Caco-2 (cell line): Measurements from ENCODE around the gene TMEM225B. TPM values are rescaled to one million over a fixed set of nuclear protein-coding genes. Genes with fewer than 3 reads are reported as not detected.
"Not testable (repeated sequence)": the region's sequence is repeated elsewhere in the genome, so short reads cannot be mapped to it uniquely, and the experiment has no call there.

ENCODE experiments used
- Bru-seq: library from RNA; stranded (reverse); fragments of 400-500 nt; gene quantifications from one replicate; lab custom pipeline; 2021; lab: Mats Ljungman, UMichigan
- BruChase-seq, 2 experiments: library from RNA; stranded (reverse); fragments of 400-500 nt; gene quantifications; one replicate each; lab custom pipeline; 2021; lab: Mats Ljungman, UMichigan
- BruUV-seq: library from RNA; stranded (reverse); fragments of 400-500 nt; replicated peaks from 2 replicates; lab custom pipeline; 2021; lab: Mats Ljungman, UMichigan
- CTCF ChIA-PET: fragments of 300-600 bp; sonication (Branson Sonifier 250); formaldehyde crosslinking; loops from one replicate; lab custom pipeline; 2022; ENCODE audit warnings: antibody characterized with exemption; lab: Charles Lee
- POLR2A ChIA-PET: fragments of 300-600 bp; sonication (Branson Sonifier 250); formaldehyde crosslinking; loops from one replicate; lab custom pipeline; 2022; ENCODE audit warnings: antibody characterized with exemption; lab: Charles Lee
- DNase-seq, 2 experiments: peaks; one replicate each; pipeline versions ENCODE4 v3.0.0 to v3.0.0-alpha.2; 2020 to 2022
- H3K27me3 ChIP-seq: replicated peaks from 2 replicates; pipeline ENCODE4 v1.6.0; 2011; ENCODE audit warnings: low read length; ENCODE audit not compliant: control insufficient read depth, insufficient read depth
- H3K36me3 ChIP-seq: 2 replicates; pipeline ENCODE4 v1.5.1; 2011; ENCODE audit warnings: low read length; ENCODE audit not compliant: control insufficient read depth, insufficient read depth
- H3K4me1 ChIP-seq: fragments of 250-450 bp; sonication (Bioruptor Pico); 2 replicates; pipeline ENCODE4 v1.5.1; 2020; ENCODE audit warnings: mild to moderate bottlenecking
- H3K4me3 ChIP-seq: 2 replicates; pipeline ENCODE4 v1.5.1; 2011; ENCODE audit warnings: low read depth, mild to moderate bottlenecking, control low read depth, low read length
- H3K9me3 ChIP-seq: fragments of 250-450 bp; sonication (Bioruptor Pico); 2 replicates; pipeline ENCODE4 v1.5.1; 2020; ENCODE audit warnings: mild to moderate bottlenecking, moderate library complexity
- H3K27ac Mint-ChIP-seq: one replicate; pipeline ENCODE4 v1.8.0; 2022; ENCODE audit warnings: mixed read lengths; ENCODE audit not compliant: unreplicated experiment
- H3K27me3 Mint-ChIP-seq: one replicate; pipeline ENCODE4 v1.8.0; 2022; ENCODE audit warnings: mixed read lengths; ENCODE audit not compliant: insufficient read depth, unreplicated experiment
- H3K36me3 Mint-ChIP-seq: one replicate; pipeline ENCODE4 v1.8.0; 2022; ENCODE audit warnings: mild to moderate bottlenecking, mixed read lengths; ENCODE audit not compliant: insufficient read depth, unreplicated experiment
- H3K4me1 Mint-ChIP-seq: one replicate; pipeline ENCODE4 v1.8.0; 2022; ENCODE audit warnings: low read depth, mixed read lengths; ENCODE audit not compliant: unreplicated experiment
- H3K4me3 Mint-ChIP-seq: one replicate; pipeline ENCODE4 v1.8.0; 2022; ENCODE audit warnings: mild to moderate bottlenecking, moderate library complexity, mixed read lengths; ENCODE audit not compliant: unreplicated experiment
- H3K9me3 Mint-ChIP-seq: one replicate; pipeline ENCODE4 v1.8.0; 2022; ENCODE audit warnings: mixed read lengths; ENCODE audit not compliant: unreplicated experiment
- CTCF ChIP-seq, 2 experiments: fragments of 200-600 bp in 1 of 2; IDR thresholded peaks; 1 replicate in 1 of 2; 2 replicates in 1 of 2; pipeline versions ENCODE4 v1.5.1 to v1.8.0; 2011 to 2022; ENCODE audit warnings: antibody characterized with exemption in 1 of 2, control low read depth in 1 of 2, inconsistent platforms in 1 of 2, low read depth in 1 of 2, low read length in 1 of 2, mild to moderate bottlenecking in 1 of 2, moderate library complexity in 1 of 2; ENCODE audit not compliant: insufficient read depth in 1 of 2, severe bottlenecking in 1 of 2, unreplicated experiment in 1 of 2
- intact Hi-C: fragments of 100-400 bp; cut with micrococcal nuclease; formaldehyde crosslinking; loops from one replicate; pipeline ENCODE4 v1.10.0; 2022; ENCODE audit not compliant: unreplicated experiment
- long read RNA-seq: library from polyadenylated mRNA; stranded (forward); transcript quantifications from one replicate; pipeline ENCODE4 v2.0.0, GENCODE V29; 2022
- total RNA-seq: library from RNA; stranded (reverse); gene quantifications from 2 replicates; pipeline ENCODE4 v1.2.3, GENCODE V29; 2022

Gene TMEM225B
- 0.27 TPM in 1 of 2 replicates, not detected in the other for total RNA-seq
- Bru-seq, nascent RNA, result percentile 16 among the genes with signal in this experiment
- percentile 21 among the genes with signal in this experiment for BruChase-seq, experiment 1, labeled RNA remaining after a 2-hour chase
- not detected for BruChase-seq, experiment 2, labeled RNA remaining after a 6-hour chase
- long read RNA-seq, result 0 reads

GRCh38 chr7:99597762-99598501 lies at the start of gene TMEM225B:
TMEM225B (plus strand) TSS chr7:99598267; CDS start chr7:99604389, 6,122 bp downstream.
- Histone ChIP-seq H3K36me3 (no peaks in the 10 kb centered on the region), H3K9me3 (no peaks in the 10 kb centered on the region), H3K4me3 (no peak within 1 kb of the TSS), H3K4me1 (no peaks in the 10 kb centered on the region), H3K27me3 (no peaks in the 10 kb centered on the region)
- ChIA-PET CTCF (no interaction called here), POLR2A (no interaction called here)
- H3K27ac Mint-ChIP-seq, result no peak within 1 kb of the TSS
- no peak within 1 kb of the TSS for H3K4me3 Mint-ChIP-seq
- BruUV-seq, result no TSS peak
- no peaks in the 10 kb centered on the region for H3K36me3 Mint-ChIP-seq
- H3K4me1 Mint-ChIP-seq, result no peaks in the 10 kb centered on the region
- H3K27me3 Mint-ChIP-seq, result no peaks in the 10 kb centered on the region
- no peak for TF ChIP-seq CTCF (IDR thresholded peaks at IDR 0.05; ENCODE audit: insufficient read depth in 1 of 2, low read depth in 1 of 2, low read length in 1 of 2, severe bottlenecking in 1 of 2, unreplicated experiment in 1 of 2)
- intact Hi-C loops, result no loop called here
- DNase-seq, result no peak
- no peaks in the 10 kb centered on the region for H3K9me3 Mint-ChIP-seq

GRCh38 chr7:99549545-99549944 lies 48.5 kb upstream of the TMEM225B start:
- H3K4me3 Mint-ChIP-seq, intact Hi-C loops, CTCF ChIA-PET, H3K9me3 Mint-ChIP-seq, H3K4me1 Mint-ChIP-seq, DNase-seq, POLR2A ChIA-PET, H3K36me3 ChIP-seq, H3K27me3 ChIP-seq, H3K9me3 ChIP-seq, H3K27me3 Mint-ChIP-seq, BruUV-seq, H3K27ac Mint-ChIP-seq, H3K4me1 ChIP-seq, H3K4me3 ChIP-seq: not testable (repeated sequence)
- peaks cover 16% of the 10 kb centered on the region for H3K36me3 Mint-ChIP-seq

- H3K9me3 Mint-ChIP-seq, result no peaks in the 10 kb centered on the region
- Histone ChIP-seq H3K36me3 (no peaks in the 10 kb centered on the region; the same call in 1 of the 2 replicates), H3K9me3 (no peaks in the 10 kb centered on the region), H3K4me3 (peak overlapping the region; percentile 62), H3K4me1 (no peaks in the 10 kb centered on the region), H3K27me3 (no peaks in the 10 kb centered on the region)
- ChIA-PET POLR2A (interaction anchor here (1.2 kb wide), 1 partner anchor 47 kb away, joined by 3 to 4 read pairs; the partner anchor contains the start of gene ZKSCAN5), CTCF (no interaction called here)
- H3K4me1 Mint-ChIP-seq, result peaks cover 7% of the 10 kb centered on the region
- intact Hi-C loops, result no loop called here
- H3K27ac Mint-ChIP-seq, result peak overlapping the region; percentile 84
- H3K36me3 Mint-ChIP-seq, result peaks cover 15% of the 10 kb centered on the region
- BruUV-seq, result TSS peak; percentile 71
- no peak for DNase-seq
- H3K4me3 Mint-ChIP-seq, result peak overlapping the region; percentile 83
- no peaks in the 10 kb centered on the region for H3K27me3 Mint-ChIP-seq
- no peak for TF ChIP-seq CTCF (IDR thresholded peaks at IDR 0.05; ENCODE audit: insufficient read depth in 1 of 2, low read depth in 1 of 2, low read length in 1 of 2, severe bottlenecking in 1 of 2, unreplicated experiment in 1 of 2)
These were observed 46.7 kb upstream of the TMEM225B start for GRCh38 chr7:99551334-99551733.
